GM18873 (cell line): Measurements from ENCODE around the gene FOXRED2.
A peak's percentile ranks its signal among the peaks of the same experiment; 100 is the strongest.
"Not testable (repeated sequence)": the region's sequence is repeated elsewhere in the genome, so short reads cannot be mapped to it uniquely, and the experiment has no call there.

ENCODE experiments used
- ATAC-seq: cut with Tn5 transposase; IDR thresholded peaks from one replicate; pipeline ENCODE4 v1.9.1; 2021; ENCODE audit warnings: mild to moderate bottlenecking, moderate library complexity, moderate number of reproducible peaks; ENCODE audit not compliant: unreplicated experiment, low FRiP score

The FOXRED2 gene

DNA sequence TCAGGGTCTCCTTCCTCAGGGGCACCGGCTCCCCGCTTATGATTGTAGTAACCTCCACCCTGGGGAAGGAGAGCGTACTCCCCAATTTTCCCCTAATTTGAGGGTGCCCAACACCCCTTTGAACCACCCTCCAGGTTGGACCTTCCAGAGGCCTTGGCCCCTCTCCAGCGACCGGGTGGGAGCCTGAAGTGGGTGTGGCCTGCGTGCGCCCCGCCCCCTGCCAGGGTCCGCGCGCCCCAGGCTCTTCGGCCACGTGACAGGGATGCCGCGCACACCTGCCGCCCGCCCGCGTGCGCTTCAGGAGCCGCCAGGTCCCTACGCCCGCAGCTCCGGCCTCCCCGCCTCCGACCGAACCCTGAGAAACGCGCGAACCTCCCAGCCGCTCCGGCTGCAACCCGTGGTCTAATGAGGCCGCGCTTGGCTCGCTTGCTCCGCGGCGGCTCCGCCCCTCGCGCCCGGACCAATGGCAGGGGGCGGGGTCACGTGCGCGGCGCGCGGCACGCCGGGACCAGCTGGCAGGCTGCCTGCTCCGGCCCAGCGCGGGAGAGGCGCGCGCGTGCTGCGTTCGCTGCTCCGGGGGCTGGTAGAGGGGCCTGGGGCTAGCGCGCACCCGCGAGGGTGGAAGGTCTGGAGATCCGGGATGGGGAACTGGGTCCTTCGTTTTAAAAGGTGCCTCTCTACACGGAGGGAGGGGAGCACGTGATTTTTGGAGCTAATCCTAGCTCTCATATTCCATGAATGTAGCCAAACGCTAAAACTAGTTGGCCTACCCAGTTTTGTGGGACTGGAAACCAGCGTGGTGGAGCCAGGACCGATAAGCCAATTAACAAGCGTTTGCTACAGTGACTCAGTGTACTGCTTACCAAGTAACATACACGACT lies at the start of gene FOXRED2:
Gene FOXRED2, minus strand, starts transcription at position 404 of the 881 bp plus-strand sequence. CDS start 618 bp downstream, outside the sequence.
- peak; percentile 49 for ATAC-seq

DNA sequence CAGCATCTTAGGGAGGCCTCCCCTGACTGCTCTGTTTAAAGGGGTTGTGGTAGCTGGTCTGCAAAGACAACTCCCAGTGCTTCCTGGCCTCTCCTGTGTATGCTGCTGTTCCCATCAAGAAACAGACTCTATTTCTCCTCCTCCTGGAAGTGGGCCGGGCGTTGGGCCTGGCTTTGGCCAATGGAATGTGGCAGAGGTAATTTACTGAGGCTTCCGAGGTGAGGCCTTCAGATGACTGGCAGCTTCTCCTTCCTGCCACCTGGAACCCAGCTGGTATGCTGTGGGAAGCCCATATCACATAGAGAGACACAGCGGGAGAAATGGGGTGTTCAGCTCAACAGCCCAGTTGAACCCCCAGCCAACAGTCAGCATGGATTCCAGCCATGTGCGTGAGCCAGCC lies 47.3 kb upstream of the FOXRED2 start:
- ATAC-seq, result no peak

DNA sequence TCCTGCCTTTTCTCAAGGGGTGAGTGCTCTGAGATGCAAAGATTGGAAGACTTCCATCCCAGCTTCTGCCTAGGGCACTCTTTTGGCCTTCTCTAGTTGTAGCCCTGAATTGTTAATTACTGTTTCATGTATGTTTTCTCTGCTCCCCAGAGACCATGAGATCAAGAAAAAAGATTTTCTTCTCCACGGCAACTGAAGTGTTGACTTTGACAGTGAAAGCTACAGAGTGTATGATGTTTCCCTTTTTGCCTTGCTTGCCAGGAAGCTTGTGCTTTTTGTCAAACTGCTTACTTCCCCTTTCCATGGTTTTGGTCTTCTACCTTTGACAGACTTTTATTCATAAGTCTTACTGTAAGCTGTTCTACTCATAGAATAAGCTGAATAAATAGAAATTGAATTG lies 45.4 kb upstream of the FOXRED2 start:
- ATAC-seq, result no peak

DNA sequence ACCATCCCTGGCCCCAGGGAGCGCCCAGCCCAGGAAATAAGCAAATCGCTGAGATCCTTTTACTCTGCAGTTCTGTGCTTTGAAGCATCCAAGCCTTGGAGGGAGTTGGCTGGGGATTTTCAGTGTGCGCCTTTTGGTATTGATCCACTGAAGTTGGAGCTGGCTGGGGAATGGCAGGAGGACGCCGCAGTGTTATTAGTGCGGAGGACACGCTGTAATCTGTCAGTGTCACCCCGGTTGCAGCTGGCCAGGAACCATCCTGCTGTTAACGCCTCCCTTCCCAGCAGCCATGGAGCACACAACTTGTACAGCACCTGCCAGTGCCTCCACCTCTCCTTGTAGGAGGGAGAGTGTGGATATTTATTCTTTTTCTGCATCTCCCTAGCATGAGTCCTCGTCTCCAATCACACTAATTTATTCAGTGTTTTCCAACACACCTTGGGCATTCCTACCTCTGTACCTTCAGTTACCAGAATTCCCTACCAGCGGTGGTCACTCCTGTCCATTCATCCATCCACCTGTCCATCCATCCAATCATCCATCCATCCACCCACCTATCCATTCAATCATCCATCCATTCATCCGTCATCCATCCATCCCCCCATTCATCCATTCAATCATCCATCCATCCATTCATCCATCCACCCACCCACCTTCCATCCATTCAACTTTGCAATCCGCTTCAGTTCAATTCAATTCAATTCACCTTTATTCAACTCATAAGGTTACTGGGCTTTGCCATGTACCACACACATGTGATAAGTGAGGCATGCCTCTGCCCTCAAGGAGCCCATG lies 44.1 kb upstream of the FOXRED2 start:
- no peak for ATAC-seq

DNA sequence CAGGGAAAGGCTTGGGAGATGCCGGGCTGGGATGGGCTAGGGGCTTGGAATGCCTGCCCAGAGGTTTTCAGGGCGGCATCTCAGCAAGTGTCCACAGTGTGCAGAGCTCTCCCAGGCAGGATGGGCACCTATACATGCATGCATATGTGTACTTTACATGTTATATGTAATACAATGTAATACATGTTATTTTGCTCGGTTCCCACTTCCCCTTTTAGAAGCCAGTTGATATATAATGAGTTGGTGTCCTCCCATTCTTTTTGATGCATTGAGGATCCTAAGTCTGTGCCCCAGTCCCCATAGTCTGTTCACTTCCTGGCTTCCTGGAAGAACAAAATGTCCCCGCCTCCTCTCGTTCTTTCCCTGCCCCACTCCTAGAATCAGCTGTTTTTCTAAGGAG lies 42.2 kb upstream of the FOXRED2 start:
- no peak for ATAC-seq

DNA sequence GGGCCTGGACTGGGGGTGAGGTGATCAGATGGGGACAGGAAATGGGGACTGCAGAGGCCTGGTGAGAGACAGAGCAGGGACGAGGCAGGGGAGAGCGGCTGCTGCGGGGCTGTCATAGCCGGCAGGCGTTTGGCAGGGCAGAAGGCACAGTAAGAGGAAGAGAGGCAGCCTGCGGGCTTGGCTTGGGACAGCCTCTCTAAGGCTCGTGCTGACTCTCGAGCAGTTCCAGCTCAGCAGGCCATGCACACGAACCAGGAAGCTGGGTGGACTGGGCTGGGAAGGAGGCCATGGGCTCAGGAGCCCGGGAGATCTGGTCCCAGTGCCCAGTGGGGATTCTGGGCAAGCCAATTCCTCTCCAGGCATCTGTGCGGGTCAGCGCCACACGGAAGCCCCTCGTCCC lies 41.8 kb upstream of the FOXRED2 start:
- ATAC-seq, result no peak

DNA sequence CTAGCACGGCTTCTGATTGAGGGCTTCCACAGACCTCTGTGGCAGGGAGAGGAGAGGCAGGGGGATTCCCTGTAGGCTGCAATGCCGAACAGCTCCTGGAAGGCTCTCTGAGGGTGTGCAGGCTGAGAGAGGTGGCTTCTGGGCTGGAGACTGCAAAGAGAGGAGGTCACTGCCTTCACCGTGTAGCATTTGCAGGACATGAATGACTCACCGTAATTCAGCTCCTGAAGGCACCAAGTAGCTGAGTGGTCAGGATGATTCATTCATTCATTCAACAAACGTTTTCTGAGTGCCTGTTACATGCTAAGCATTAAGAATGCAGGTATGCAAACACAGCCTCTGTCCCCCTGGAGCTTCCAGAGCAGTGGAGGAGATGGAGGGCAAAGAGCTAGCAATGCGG lies 40.1 kb upstream of the FOXRED2 start:
- ATAC-seq, result no peak

DNA sequence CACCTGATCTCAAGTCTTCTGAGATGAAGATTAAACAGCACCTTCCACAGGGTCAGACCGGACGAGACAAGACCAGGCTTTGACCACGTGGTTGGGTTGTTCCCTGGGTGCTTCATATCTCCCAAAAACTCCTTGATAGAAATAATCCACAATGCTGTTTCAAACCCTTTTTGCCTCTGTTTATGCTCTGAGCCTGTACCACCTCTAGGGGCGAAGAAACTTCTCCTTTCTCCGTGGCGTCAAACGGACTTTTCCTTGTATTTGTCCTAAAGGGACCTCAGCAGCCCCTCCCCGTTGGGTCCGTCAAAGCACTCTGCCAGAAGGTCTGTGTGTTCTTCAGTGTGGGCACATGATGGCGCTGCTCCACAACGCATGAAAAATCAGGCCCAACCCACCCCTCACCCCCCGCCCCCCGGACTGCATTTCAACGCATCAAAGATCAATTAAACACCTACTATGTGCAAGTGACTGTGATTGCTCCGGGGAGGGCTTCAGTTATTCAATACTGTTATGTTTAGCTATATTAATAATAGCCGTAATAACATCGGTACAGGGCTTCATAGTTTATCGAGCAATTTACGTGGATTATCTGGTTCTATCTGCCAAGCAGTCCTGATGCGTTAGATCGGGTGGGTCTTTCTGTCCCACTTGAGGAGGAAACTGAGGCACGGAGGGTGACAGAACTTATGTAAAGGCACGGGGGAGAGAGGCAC lies 39.4 kb upstream of the FOXRED2 start:
- no peak for ATAC-seq

DNA sequence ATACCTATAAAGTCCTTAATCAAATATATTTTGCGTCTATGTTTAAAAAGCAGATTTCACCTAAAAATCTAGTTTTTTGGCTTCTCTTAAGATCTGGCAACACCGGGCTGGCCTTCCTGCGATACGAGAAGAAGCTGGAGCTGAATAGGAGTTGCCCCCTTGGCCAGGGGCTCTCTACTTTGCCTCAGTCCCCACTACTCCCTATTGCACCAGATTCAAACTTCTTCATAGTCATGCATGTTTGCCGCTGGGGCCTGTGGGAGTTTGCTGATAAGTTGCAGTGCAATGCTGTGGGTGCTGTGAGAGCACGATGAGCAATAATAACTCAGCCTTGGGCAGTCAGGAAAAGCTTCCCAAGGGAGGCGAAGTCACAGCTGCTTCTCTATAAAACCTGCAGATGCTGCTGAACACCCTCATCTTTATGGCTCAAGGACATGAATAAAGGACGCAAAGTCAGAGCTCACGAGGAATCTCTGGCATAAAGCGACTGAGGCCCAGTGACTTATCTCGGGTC lies 37.3 kb upstream of the FOXRED2 start:
- no peak for ATAC-seq

DNA sequence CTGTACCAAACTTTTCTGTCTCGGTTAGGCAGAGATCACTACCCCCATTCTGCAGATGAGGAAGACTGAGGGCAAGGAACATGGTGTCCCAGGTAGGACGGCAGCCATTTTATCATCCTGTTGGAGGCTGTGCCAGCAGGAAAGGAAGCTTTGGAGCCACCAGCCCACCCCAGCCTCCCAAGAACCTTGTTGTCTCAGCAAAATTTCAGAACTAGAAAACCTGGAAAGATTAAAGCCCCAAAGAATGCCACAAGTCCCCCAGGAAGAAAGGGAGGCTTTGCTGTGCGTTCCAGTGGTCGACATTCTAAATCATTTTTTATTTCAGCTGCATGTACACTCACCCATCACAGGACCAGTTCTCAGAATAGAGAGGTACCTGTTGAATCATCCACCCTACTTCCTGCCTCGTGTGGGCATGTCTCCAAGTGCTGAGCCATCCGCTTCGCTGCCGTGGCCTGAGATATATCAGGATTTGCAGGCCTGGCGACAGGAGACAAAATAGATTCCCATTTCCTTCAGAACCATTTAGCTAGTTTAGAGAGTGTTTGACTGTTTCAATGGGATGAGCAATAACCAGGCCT lies 35.1 kb upstream of the FOXRED2 start:
- ATAC-seq, result no peak

DNA sequence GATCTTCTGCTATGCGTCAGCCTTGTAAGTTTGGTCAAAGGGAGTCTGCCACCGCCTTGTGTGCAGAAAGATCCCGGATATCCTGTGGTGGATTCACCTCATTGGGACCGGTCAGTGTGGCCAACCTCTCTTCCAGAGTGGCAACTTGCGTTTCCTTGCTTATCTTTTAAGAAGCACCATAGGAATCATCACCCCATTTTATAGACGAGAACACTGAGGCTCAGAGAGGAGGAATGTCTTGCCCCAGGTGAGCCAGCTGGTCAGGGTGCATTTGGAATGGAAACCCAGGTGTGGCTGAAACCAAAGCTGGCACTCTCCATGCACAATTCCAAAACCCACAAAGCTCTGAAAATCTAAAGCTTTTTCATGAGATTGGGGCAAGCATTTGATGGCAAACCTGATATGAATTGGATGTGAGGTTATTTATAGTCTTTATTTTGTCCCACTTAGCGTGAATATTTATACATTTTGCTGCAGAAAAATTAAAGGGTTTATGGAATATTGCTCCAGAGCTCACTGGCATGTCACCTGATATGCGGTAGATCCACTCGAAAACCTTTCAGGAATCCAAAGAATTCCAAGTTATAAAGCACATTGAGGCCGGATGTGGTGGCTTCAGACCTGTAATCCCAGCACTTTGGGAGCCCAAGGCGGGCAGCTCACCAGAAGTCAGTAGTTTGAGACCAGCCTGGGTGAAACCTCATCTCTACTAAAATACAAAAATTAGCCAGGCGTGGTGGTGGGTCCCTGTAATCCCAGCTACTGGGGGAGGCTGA lies 34.2 kb upstream of the FOXRED2 start:
- no peak for ATAC-seq

DNA sequence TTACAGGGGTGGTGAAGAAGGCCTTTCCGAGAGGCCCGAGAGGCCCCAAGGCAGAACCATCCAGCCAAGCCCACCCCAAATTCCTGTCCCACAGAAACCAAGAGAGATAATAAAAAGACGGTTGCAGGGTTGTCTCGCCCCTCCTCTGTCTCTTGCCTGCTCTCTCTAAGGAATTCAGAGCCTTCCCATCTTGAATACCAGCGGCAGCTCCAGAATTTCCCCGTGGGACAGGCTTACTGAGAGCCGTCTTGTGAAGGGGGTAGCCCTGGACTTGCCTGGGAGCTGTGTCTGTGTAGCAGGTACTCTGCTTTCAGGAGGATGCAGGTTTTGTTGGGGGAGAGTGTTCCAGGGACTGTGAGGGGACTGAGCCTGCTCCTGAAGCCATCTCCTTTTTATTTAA lies 31.7 kb upstream of the FOXRED2 start:
- no peak for ATAC-seq

DNA sequence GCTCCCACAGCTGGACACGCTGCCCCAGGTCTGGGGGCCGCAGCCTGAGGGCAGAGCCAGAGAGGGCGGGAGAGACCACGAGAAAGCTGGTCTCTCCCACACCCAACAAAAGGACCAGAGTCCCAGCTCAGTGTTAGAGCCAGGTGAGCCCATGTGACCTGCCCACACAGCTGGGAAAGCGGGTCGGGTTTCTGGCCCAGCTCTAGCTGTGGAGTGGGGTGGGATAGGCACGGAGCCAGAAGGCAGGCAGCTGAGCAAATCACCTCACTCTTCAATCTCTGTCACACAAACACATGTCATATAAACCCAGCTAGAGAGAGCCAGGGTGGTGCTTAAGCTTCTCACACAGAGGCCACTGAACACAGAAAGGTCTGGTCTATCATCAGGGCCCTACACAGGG lies 29.9 kb upstream of the FOXRED2 start:
- ATAC-seq, result no peak

DNA sequence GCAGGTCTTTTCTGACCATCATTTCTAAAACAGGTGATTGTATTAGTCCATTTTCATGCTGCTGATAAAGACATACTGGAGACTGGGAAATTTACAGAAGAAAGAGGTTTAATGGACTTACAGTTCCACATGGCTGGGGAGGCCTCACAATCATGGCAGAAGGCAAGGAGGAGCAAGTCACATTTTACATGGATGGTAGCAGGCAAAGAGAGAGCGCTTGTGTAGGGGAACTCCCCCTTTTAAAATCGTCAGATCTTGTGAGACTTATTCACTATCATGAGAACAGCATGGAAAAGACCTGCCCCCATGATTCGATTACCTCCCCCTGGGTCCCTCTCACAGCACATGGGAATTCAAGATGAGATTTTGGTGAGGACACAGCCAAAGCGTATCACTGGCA lies 26.5 kb upstream of the FOXRED2 start:
- ATAC-seq, result not testable (repeated sequence)

DNA sequence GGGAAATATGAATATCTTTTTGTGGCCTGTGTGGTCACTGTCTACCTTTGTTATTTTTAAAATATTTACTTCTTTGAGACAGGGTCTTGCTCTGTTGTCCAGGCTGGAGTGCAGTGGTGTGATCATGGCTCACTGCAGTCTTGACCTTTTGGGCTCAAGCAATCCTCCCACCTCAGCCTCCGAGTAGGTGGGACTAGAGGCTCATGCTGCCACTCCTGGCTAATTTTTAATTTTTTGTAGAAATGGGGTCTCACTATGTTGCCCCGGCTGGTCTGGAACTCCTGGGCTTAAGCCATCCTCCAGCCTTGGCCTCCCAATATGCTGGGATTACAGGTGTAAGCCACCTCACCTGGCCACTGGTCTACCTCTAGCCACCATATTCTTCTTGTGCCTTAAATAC lies 25.6 kb upstream of the FOXRED2 start:
- ATAC-seq, result no peak

DNA sequence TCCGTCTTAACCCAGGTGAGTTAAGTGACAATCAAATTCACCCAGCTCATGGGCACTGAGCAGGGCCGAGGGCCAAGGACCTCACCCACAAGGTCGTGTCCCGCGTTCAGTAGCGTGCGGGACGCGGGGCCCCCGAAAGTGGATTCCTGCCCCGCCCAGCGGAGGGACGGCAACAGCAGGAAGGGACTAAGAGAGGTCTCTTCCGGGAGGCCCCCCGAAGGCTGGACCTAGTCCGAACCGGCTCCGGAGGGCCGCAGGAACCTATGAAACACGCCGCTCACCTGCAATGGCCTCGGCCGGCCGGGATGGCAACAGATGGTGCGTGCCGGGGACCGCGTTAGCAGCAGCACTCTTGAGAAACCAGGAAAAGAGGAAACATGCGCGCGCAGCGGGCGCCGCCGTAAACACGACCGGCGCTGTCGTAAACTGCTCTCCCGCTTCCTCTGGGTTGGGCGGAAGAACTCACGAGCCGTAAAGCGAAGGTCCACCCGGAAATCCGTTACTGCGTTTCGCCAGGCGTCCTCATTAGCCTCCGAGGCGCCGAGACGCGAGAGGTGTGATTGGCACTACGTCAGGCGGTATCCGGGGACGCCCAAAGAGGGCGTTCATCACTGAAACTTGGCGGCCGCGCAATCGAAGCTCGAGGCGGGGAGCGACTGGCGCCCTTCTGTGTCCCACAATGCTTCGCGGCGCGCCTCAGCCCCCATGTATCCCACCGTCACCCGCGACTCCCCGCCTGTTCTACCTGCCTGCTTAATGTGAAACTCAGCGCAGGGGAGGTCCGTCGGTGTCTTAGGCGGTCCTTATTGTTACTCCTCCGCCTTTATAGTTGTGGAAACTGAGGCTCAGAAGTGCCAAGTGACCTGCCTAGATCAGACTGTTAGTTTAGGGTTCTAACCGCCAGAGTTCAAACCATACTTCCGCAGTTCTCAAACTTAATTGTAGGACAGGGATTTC lies 22.2 kb upstream of the FOXRED2 start, which contains the start of gene EIF3D:
Gene EIF3D, minus strand, starts transcription at position 372 of the 957 bp plus-strand sequence. CDS start 3,045 bp downstream, outside the sequence.
- peak; percentile 92 for ATAC-seq

DNA sequence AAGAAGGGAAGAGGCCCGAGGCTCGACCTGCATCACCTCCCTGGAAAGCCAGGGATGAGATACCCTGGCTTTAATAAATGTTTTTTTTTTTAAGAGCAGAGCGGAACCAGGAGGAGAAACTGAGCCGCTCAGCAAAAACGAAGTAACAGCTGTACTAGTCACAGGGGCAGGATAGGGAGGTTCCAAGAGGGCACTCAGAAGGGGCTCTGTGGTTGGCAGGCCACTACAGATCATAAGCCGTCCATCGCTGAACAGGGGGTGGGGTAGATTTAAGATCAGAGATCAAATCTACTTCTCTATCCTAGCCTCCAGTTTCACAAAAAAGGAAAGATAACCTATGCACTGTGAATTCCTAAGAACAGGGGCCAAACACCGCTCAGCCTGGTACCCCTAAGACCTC lies 21.5 kb upstream of the FOXRED2 start:
- ATAC-seq, result no peak

DNA sequence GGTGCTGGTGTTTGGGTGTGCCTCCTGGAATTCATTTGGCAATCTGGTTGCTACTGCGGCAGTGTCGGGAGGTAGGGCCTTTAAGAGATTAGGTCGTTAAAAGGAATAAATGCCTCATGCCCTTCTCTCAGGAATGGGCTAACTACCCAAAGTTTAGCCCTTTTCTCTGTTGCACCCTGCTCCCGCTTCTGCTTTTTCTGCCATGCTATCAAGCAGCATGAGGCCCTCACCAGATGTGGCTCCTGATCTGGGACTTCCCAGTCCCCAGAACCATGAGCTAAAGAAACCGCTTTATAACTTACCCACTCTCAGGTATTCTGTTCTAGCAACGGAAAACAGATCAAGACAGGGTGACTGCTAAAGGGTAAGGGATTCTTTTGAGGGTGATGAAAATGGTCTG lies 15.8 kb upstream of the FOXRED2 start:
- ATAC-seq, result no peak
